NOMO-1 treated with DMSO at 0.1 percent for 48 hours (cell line): Measurements from ENCODE around the gene RHCG.

Experiments
- DNase-seq: peaks from one replicate; lab custom pipeline; 2025; ENCODE audit not compliant: unreplicated experiment; lab: John Stamatoyannopoulos, UW

The RHCG gene

GRCh38 chr15:89504166-89504565 lies 7.8 kb upstream of the RHCG start:
- no peak for DNase-seq

- no peak for DNase-seq
Measured at GRCh38 chr15:89502867-89503595, 6.6 kb upstream of the RHCG start.

GRCh38 chr15:89501646-89502045 lies 5.3 kb upstream of the RHCG start:
- no peak for DNase-seq

- DNase-seq = no peak
Measured at GRCh38 chr15:89500397-89501270, 4.3 kb upstream of the RHCG start.

GRCh38 chr15:89499156-89499555 lies 2.8 kb upstream of the RHCG start:
- DNase-seq = no peak

- DNase-seq = no peak
Measured at GRCh38 chr15:89498574-89498906, 2.2 kb upstream of the RHCG start.

- DNase-seq = no peak
Measured at GRCh38 chr15:89497231-89497630, 848 bp upstream of the RHCG start.

- DNase-seq = no peak
Measured at GRCh38 chr15:89495638-89496145, 691 bp downstream of the RHCG start.

GRCh38 chr15:89494941-89495637 lies 1.3 kb downstream of the RHCG start:
- no peak for DNase-seq

- no peak for DNase-seq
Measured at GRCh38 chr15:89494031-89494430, 2.4 kb downstream of the RHCG start.

GRCh38 chr15:89492934-89493631 lies 3.3 kb downstream of the RHCG start:
- DNase-seq = no peak

- no peak for DNase-seq
Measured at GRCh38 chr15:89492111-89492641, 4.2 kb downstream of the RHCG start.

- no peak for DNase-seq
Measured at GRCh38 chr15:89490814-89491315, 5.5 kb downstream of the RHCG start.

GRCh38 chr15:89490081-89490813 lies 6.1 kb downstream of the RHCG start:
- DNase-seq = no peak

GRCh38 chr15:89489376-89489775 lies 7.0 kb downstream of the RHCG start:
- no peak for DNase-seq

- no peak for DNase-seq
Measured at GRCh38 chr15:89487791-89488190, 8.6 kb downstream of the RHCG start.

GRCh38 chr15:89486726-89487050 lies 9.7 kb downstream of the RHCG start:
- peak; percentile 44 for DNase-seq

GRCh38 chr15:89483079-89483478 lies 13.3 kb downstream of the RHCG start:
- no peak for DNase-seq

GRCh38 chr15:89482139-89482538 lies 14.2 kb downstream of the RHCG start:
- no peak for DNase-seq

- no peak for DNase-seq
Measured at GRCh38 chr15:89480505-89480904, 15.9 kb downstream of the RHCG start.
